Brain pericyte (primary cell): ENCODE measurements around the gene MIB2.
A peak's percentile ranks its signal among the peaks of the same experiment; 100 is the strongest.
"Not testable (repeated sequence)": the region's sequence is repeated elsewhere in the genome, so short reads cannot be mapped to it uniquely, and the experiment has no call there.

Source experiments
- DNase-seq: peaks from one replicate; pipeline ENCODE4 v3.0.0-alpha.2; 2012; ENCODE audit warnings: low read depth, low spot score

Gene MIB2

DNA sequence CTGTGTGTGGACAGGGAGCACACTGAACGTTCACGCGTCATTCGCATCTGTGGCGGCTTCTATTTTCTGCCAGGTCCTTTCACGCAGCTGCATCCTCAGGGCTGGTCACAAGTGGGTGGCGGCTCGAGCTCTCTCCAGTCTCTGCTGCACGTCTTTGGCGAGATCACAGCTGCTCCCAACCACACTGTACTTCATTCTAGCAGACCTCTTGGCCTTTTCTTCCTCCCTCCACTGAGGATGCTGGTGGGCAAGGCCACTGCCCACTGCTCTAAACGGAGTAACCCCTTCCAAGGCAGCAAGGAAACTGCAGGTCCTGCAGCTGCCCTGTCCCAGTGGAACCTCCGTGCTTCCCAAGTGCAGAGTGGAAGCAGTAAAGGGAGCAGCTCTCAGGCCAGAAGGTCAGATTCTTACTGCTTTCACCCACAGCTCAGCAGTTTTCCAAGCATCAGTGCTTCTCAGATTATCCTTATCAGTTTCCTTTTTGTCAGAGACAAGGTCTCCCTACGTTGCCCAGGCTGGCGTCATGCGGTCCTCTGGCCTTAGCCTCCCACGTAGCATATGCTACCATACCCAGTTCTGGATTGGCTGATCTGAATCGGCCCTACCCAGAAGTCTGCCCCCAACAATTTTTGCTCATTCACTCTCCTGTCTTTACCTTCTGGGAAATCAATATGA lies 32.4 kb downstream of the MIB2 start:
- not testable (repeated sequence) for DNase-seq

DNA sequence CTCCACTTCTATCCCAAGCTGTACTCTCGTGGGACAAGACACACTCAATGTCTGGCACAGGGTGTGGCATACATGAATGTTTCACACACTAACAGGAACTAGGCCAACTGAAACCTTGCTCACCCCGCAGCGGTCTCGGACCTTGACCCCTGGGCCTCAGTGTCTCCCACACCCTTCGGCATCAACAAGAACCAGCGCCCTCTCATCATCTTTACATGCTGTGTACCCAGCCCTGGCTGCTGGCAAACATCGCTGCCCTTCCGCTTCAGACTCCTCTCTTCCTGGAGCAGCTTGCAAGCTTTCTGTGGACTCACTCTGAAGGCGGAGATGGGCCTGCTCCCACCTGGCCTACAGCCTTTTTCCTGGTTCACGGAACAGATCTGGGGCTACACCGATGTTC lies 33.0 kb downstream of the MIB2 start:
- not testable (repeated sequence) for DNase-seq

DNA sequence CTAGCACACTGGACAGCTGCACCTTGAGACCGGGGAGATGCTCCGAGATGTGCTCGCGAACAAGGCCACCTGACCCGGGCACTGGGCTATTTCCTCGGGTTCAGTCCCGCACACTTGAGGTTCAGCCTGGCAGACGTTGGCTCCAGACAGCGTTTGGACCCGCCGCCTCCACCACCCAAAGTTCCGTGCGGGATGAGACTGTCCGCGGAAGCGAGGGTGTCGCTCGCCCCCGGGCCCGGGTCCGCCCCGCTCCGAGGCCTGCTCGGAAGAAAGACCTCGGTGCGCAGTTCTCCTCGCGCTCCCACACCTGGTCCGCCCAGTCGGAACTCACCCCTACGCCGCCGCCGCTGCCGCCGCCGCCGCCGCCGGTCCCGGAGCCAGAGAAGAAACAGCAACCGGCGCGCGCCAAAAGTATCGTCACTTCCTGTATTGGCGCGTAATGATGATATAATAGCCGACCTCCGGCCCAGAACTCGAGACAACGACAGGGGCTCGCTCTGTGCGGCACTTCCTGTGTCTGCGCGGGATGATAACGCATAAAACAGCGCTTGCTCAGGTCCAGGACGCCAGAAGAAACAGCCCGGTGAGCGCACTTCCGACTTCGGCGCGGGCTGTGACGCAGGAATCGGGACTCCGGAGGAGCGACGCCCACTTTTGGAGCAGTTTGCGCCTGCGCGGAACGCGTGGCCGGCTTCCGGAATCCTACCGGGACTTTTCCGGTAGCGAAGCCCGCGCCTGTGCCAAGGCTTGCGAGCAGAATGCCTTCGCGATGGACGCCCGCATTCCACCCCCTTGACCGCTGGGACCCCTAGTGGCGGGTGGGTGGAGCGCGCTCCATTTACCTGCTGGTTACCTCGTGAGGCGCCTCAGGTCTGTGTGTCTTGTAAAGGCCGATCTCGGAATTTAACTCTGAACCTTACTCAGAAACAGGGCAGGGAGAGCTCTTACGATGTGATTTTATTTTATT lies 43.6 kb downstream of the MIB2 start, which contains the start of gene CDK11B:
TSS of gene CDK11B (minus strand) at position 422 of the 967 bp plus-strand sequence. CDS start 1,519 bp downstream, outside the sequence.
- DNase-seq = peak; percentile 97

DNA sequence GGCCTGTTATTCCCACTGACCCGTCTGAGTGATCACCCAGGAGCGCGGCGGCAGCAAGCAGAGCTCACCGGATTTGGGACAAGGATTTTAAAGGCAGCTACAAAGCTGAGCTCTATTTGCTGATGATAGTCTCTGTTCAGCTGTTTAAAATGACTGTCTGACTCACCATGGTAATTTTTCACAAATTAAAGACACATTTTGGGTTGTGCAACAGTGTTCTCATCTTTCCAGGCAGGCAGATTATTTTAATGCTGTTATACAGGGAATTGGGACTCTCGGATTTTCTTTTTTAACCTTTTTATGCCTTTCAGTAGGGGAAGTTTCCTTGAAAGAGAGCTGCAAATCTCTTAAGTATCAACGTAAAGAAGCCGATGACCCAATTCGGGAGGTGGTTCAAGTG lies 47.1 kb downstream of the MIB2 start:
- not testable (repeated sequence) for DNase-seq

DNA sequence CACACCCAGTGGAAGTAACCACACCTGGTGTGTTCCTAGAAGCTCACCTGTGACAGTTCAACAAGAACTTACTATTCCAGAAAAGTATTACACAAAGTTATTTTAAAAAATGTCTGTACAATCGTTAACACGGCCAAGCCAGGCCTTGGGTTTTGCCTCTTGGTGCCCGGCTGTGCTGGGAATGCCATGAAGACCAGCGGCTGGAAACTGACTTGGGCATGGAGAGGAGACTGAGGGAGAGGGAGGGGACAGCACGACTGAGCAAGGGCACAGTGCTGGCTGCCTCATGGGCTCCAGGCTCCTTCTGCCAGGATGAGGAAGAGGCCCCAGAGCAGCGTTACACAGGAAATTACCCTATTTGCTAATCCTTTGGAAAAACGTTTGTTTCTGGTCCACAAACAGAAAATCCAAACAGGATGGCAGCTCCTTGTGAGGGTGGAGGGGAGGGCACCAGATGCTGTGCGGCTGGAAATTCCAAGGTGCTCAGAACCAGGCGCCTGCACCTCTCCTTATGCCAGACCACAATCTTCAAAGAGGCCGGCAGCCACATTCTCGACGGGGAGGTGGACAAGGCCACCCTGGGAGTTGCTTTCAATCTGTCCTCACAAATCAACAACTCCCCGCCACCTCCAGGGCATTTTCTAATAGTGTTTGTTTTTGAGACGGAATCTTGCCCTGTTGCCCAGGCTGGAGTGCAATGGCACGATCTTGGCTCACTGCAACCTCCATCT lies 47.7 kb downstream of the MIB2 start:
- not testable (repeated sequence) for DNase-seq

- not testable (repeated sequence) for DNase-seq
Observed at GRCh38 chr1:1664318-1664717, 49.0 kb downstream of the MIB2 start.

DNA sequence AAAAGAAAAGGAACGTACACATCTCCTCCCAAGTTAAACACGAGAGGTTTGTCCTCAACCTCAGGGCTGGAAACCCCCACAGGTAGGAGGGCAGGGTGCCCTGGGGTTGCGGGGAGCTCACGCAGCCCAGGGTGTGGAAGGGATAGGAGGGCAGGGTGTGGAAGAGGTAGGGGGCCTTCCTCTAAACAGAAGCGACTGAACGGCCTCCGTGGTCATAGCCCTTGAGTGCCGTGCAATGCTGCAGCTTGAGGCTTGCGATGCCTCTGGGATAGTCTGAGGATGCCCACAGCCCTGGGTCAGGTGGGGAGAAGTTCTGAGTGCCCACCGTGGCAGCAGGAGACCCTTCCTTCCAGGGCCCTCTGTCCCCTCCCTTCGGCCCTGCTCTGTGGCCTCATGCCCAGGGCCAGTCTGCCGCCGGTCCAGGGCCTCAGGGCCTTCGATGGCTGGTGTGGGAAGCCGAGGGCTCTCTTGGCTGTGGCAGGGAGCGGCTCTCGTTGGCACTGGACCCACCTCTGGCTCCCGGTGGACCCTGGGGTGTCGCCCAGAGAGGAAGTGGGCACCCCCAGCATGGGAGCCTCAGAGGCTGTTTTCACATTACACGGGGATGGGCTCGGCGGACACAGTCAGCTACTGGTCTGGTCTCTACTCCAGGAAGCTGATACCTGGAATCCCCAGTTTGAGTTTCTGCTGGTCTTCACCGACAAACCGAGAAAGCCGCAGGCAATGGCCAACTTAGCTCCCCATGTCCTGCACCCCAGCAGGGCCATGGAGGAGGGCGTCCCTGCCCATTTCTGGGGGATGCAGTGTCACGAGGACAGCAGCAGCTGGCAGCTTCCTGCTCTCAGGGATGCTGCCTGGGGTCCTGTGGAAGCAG lies 49.9 kb downstream of the MIB2 start:
- DNase-seq = no peak

GRCh38 chr1:1665815-1666251 lies 50.5 kb downstream of the MIB2 start:
- DNase-seq = no peak

GRCh38 chr1:1666526-1666925 lies 51.2 kb downstream of the MIB2 start:
- no peak for DNase-seq

DNA sequence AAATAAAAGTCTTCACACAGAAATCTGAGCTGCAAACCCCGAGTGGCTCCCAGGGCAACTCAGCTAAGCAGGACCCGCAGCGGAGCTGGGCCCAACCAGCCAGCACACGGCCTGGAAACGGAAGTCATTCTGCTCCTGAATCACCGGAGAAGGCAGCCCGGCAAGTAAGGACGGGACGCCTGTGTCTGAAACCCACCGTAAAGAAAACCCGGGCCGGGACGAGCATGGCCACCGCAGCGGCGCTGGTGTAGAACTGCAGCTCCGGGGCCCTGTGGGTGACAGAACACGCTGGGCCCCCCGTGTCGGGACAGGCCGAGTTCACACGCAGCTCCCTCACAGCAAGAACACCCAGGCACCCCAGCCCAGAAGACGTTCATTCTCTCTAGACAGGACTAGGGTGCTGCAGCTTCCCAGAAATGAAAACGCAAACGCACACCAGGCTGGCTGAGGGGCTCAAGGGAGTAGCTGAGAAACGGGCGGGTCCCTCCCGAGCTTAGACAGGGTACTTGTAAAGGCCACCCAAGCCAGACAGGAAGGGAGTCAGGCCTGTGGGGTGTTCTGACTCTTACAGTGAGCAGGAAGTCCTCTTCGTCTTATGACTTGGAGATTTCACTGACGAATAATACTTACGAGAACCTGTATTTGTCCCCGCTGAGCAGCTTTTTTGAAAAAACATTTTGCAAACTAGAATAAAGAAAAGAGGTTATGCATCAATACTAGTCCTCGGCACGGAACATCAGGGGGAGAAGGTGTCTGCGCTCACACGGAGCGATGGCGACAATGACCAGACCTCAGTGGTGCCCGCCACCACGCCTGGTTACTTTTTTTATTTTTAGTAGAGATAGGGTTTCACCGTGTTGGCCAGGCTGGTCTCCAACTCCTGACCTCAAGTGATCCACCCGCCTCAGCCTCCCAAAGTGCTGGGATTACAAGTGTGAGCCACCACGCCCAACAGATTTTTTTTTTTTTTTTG lies 54.5 kb downstream of the MIB2 start:
- no peak for DNase-seq

DNA sequence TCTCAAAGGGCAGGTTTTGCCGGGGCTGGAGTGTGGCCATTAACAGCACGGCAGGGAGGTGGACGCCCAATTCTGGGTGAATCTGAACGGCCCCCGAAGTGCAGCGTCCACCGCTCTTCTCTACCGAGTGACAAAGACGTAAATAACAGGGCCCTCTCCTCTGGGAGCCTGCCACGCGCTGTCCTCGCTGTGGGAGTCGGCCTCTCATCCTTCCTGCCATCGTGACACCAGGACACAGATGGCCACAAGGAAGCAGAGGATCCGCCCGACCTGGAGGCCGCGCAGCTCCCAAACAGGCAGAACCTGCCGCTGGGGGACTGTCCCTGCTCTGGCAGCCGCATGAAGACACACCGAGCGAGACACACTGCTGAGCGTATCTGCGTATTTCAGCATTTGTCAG lies 55.6 kb downstream of the MIB2 start:
- DNase-seq = no peak

GRCh38 chr1:1671365-1672119 lies 56.2 kb downstream of the MIB2 start:
- DNase-seq = no peak

- no peak for DNase-seq
Observed at GRCh38 chr1:1672181-1672965, 57.1 kb downstream of the MIB2 start.

DNA sequence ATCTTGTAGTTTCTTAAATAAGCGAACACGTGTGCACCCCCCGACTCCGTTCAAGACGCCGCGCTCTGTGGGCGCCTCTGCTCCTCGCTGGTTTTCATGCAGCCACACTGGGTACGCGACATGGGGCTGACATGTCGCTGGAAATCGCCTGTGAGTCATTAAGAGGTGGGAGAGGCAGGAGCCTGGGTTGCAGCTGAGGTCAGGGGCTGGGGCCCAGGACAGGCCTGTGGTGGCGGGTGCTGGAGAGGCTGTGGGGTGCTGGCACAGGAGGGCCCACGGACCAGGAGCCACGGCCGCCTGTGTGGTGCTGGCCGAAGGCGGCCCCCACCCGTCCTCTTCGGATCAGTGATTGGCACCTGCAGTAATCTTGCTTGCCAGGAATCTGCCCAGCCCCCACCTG lies 59.5 kb downstream of the MIB2 start:
- DNase-seq = not testable (repeated sequence)

GRCh38 chr1:1675218-1675617 lies 59.9 kb downstream of the MIB2 start:
- DNase-seq = not testable (repeated sequence)

DNA sequence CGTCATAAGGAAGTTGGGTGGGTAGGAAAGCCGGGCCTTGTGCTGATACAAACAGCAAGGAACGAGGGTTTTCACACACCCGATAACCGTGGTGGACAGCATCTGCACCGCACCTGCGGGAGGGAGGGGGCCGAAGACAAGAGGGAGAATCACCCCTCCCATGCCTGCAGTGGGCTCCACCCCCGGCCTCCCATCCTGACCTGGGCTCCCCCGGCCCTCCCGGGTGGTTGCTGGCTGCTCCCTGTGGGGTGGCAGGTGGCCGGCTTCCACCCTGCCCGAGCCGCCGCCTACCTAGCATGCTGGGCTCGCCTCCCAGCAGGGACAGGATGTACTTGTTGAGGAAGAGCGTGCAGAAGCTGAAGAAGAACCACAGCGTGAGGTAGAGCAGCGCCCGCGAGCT lies 60.8 kb downstream of the MIB2 start:
- DNase-seq = not testable (repeated sequence)

- no peak for DNase-seq
Observed at GRCh38 chr1:1677718-1678580, 62.6 kb downstream of the MIB2 start.
